ENCODE measurements around the gene MAN1C1.

- TF ChIP-seq CTCF (IDR thresholded peaks at IDR 0.05; ENCODE audit: insufficient read depth, low read length, poor library complexity, severe bottlenecking) (no peak), EZH2phosphoT487 (conservative IDR thresholded peaks at IDR 0.05; ENCODE audit: low read length) (no peak)
These were observed 129.9 kb downstream of the MAN1C1 start for GRCh38 chr1:25746299-25747045.
